GM23248 (cell line): ENCODE results near the gene TWSG1.

Experiments used
- EZH2 ChIP-seq: fragments of 200-600 bp; sonication (generic); IDR thresholded peaks from 2 replicates; pipeline ENCODE4 v1.6.1; 2018; ENCODE audit warnings: antibody characterized with exemption, mild to moderate bottlenecking; ENCODE audit not compliant: insufficient read depth, poor library complexity, severe bottlenecking
- EZH2phosphoT487 ChIP-seq: fragments of 200-600 bp; sonication (generic); IDR thresholded peaks from 2 replicates; pipeline ENCODE4 v1.6.1; 2018; ENCODE audit warnings: antibody characterized with exemption, moderate library complexity, mild to moderate bottlenecking, low read depth; ENCODE audit not compliant: insufficient read depth

DNA sequence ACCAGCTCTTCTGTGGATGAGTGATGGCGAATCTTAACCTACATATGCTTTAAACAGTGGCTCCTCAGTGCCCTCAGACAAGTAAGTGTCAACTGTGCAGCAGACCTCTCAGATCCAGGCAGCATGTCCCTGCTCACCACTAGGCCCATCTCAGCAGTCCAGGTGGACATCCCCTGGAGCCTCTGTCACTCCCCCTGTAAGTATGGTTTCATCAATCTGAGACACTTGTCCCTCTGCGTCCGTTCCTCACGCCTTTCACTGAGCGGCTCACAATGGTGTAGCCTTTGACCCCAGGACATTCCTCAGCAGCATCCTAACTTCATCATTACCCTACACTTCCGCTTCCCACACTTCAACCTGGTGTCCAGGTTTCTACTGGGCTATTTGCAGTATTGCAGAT lies 71.4 kb downstream of the TWSG1 start:
- TF ChIP-seq EZH2 (no peak), EZH2phosphoT487 (no peak)
